ENCODE data around the gene GPR78.
"Not testable (repeated sequence)": the region's sequence is repeated elsewhere in the genome, so short reads cannot be mapped to it uniquely, and the experiment has no call there.

The GPR78 gene

GRCh38 chr4:8618421-8618820, 38.2 kb downstream of the GPR78 start:
- DNase-seq: no peak

DNA sequence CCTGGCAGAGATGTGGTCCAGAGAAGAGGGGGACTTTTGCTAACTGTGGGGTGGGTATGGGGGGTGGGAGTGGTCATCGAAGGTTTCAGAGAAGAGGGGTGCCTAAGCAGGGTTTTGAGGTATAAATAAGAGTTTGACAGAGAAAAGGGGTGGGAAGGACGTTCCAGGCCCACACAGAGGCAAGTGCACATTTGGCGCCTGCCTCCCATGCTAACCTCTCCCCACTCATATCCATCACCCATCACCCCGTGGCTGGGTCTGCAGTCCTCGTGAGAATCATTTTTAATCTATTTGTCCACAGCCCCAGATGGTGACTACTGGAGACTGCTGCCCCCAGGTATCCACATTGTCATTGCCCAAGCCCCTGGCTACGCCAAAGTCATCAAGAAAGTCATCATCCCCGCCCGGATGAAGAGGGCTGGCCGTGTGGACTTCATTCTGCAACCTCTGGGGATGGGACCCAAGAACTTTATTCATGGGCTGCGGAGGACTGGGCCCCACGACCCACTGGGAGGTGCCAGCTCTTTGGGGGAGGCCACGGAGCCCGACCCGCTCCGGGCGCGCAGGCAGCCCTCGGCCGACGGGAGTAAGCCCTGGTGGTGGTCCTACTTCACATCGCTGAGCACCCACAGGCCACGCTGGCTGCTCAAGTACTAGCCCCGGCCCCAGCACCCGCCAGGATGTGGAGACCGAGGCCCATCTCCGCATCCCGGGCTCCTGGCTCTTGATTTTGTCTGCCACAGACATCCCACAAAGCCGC, 38.9 kb downstream of the GPR78 start:
- no peak for DNase-seq

GRCh38 chr4:8621135-8621534, 40.9 kb downstream of the GPR78 start:
- not testable (repeated sequence) for DNase-seq

- DNase-seq: not testable (repeated sequence)
Observed at GRCh38 chr4:8624601-8625272, 44.5 kb downstream of the GPR78 start.

- not testable (repeated sequence) for DNase-seq
Observed at GRCh38 chr4:8630240-8630905, 50.2 kb downstream of the GPR78 start.

- not testable (repeated sequence) for DNase-seq
Observed at GRCh38 chr4:8631896-8632295, 51.7 kb downstream of the GPR78 start.

DNA sequence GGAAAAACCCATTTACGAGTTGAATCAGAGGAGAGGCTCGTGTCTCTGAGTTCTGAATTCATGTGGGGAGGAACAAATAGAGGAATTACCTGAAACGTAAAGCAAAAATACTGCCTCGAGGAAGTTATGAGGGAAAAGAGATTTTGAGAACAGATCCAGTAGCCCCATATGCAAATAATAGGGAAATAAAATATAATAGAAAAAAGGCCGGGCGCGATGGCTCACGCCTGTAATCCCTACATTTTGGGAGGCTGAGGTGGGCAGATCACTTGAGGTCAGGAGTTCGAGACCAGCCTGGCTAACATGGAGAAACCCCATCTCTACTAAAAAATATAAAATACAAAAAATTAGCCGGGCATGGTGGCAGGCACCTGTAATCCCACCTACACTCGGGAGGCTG, 54.6 kb downstream of the GPR78 start:
- not testable (repeated sequence) for DNase-seq

- not testable (repeated sequence) for DNase-seq
Observed at GRCh38 chr4:8635897-8636554, 55.8 kb downstream of the GPR78 start.
